A375 (cell line): ENCODE data around the gene SPATA31A3. TPM values are rescaled to one million over a fixed set of nuclear protein-coding genes. Genes with fewer than 3 reads are reported as not detected.

Experiments
- small RNA-seq: library from RNA; depleted of rRNA; stranded (forward); fragments of <200 nt; gene quantifications from one replicate; pipeline ENCODE3, GENCODE V24; 2014
- total RNA-seq: library from RNA; depleted of rRNA; stranded (reverse); fragments of >200 nt; shearing (Covaris generic); gene quantifications from 2 replicates; pipeline ENCODE4 v1.2.3, GENCODE V29; 2014; rRNA removed

The SPATA31A3 gene
- 0.05 TPM in 1 of 2 replicates, not detected in the other for total RNA-seq

GRCh38 chr9:66992450-66992849, at the start of gene SPATA31A3:
TSS of gene SPATA31A3 (minus strand) at chr9:66992550. CDS start at chr9:66992521, 29 bp downstream.

Small RNA genes within 50 kb of the gene (small RNA-seq; reads per million reads assigned to genes)
- gene AL353770.1 = not detected
- not detected for gene AL353770.2

Other genes with a start within 250 kb of the SPATA31A3 start
- 3.7 and 4.3 TPM in 2 replicates for gene ZNF658, start 91.8 kb downstream of the SPATA31A3 start, total RNA-seq